ENCODE measurements around the gene SYNE1.
"Not testable (repeated sequence)": the region's sequence is repeated elsewhere in the genome, so short reads cannot be mapped to it uniquely, and the experiment has no call there.

The SYNE1 gene

GRCh38 chr6:152423216-152424103, 213.7 kb downstream of the SYNE1 start:
- no peak for DNase-seq (ENCODE audit: low read depth)

GRCh38 chr6:152421496-152421895, 215.7 kb downstream of the SYNE1 start:
- not testable (repeated sequence) for DNase-seq (ENCODE audit: low read depth)

GRCh38 chr6:152420696-152421095, 216.5 kb downstream of the SYNE1 start:
- DNase-seq (ENCODE audit: low read depth), result no peak

GRCh38 chr6:152418551-152418950, 218.6 kb downstream of the SYNE1 start:
- no peak for DNase-seq (ENCODE audit: low read depth)

GRCh38 chr6:152416652-152417051, 220.5 kb downstream of the SYNE1 start:
- no peak for DNase-seq (ENCODE audit: low read depth)

GRCh38 chr6:152404936-152405595, 232.1 kb downstream of the SYNE1 start:
- DNase-seq (ENCODE audit: low read depth), result no peak

GRCh38 chr6:152404086-152404857, 232.9 kb downstream of the SYNE1 start:
- DNase-seq (ENCODE audit: low read depth), result no peak

GRCh38 chr6:152402791-152403190, 234.4 kb downstream of the SYNE1 start:
- no peak for DNase-seq (ENCODE audit: low read depth)

GRCh38 chr6:152401978-152402377, 235.2 kb downstream of the SYNE1 start:
- DNase-seq (ENCODE audit: low read depth), result no peak

GRCh38 chr6:152399399-152399798, 237.8 kb downstream of the SYNE1 start:
- DNase-seq (ENCODE audit: low read depth), result no peak

- no peak for DNase-seq (ENCODE audit: low read depth)
These were observed 238.2 kb downstream of the SYNE1 start for GRCh38 chr6:152398993-152399392.

- no peak for DNase-seq (ENCODE audit: low read depth)
These were observed 238.8 kb downstream of the SYNE1 start for GRCh38 chr6:152398316-152398715.

GRCh38 chr6:152394303-152394702, 242.9 kb downstream of the SYNE1 start:
- DNase-seq (ENCODE audit: low read depth), result no peak

- no peak for DNase-seq (ENCODE audit: low read depth)
These were observed 245.8 kb downstream of the SYNE1 start for GRCh38 chr6:152391179-152391880.

GRCh38 chr6:152387091-152387490, 250.1 kb downstream of the SYNE1 start:
- DNase-seq (ENCODE audit: low read depth), result no peak

GRCh38 chr6:152386131-152386530, 251.0 kb downstream of the SYNE1 start:
- DNase-seq (ENCODE audit: low read depth), result no peak

- no peak for DNase-seq (ENCODE audit: low read depth)
These were observed 255.9 kb downstream of the SYNE1 start for GRCh38 chr6:152380993-152381898.

- DNase-seq (ENCODE audit: low read depth), result no peak
These were observed 256.8 kb downstream of the SYNE1 start for GRCh38 chr6:152380351-152380767.

GRCh38 chr6:152379423-152379822, 257.7 kb downstream of the SYNE1 start:
- no peak for DNase-seq (ENCODE audit: low read depth)

- DNase-seq (ENCODE audit: low read depth), result no peak
These were observed 259.0 kb downstream of the SYNE1 start for GRCh38 chr6:152378169-152378568.

- DNase-seq (ENCODE audit: low read depth), result no peak
These were observed 262.0 kb downstream of the SYNE1 start for GRCh38 chr6:152375197-152375596.
